AG09319 (cell line): ENCODE measurements around the gene KCNN3.

Experiments used
- DNase-seq: peaks from one replicate; pipeline ENCODE4 v3.0.0-alpha.2; 2010; ENCODE audit warnings: low read depth; ENCODE audit errors: extremely low read depth
- CTCF ChIP-seq: IDR thresholded peaks from 2 replicates; pipeline ENCODE4 v1.5.1; 2011; ENCODE audit warnings: low read depth, mild to moderate bottlenecking, inconsistent platforms, low read length, moderate library complexity

KCNN3 gene

GRCh38 chr1:154669464-154670282, 200.4 kb downstream of the KCNN3 start:
- peak; percentile 22 for DNase-seq
- TF ChIP-seq CTCF, result peak; percentile 63

- no peak for TF ChIP-seq CTCF
- DNase-seq, result no peak
Observed at GRCh38 chr1:154666051-154666790, 203.9 kb downstream of the KCNN3 start.

- no peak for DNase-seq
- no peak for TF ChIP-seq CTCF
Observed at GRCh38 chr1:154664331-154665002, 205.6 kb downstream of the KCNN3 start.

- DNase-seq, result no peak
- TF ChIP-seq CTCF, result no peak
Observed at GRCh38 chr1:154663471-154664060, 206.5 kb downstream of the KCNN3 start.

GRCh38 chr1:154661110-154661509, 209.0 kb downstream of the KCNN3 start:
- TF ChIP-seq CTCF, result no peak
- DNase-seq, result no peak

- no peak for TF ChIP-seq CTCF
- DNase-seq, result no peak
Observed at GRCh38 chr1:154659823-154660592, 210.1 kb downstream of the KCNN3 start.
